HG03469 (cell line): ENCODE results near the gene KLF16.

Experiments
- ATAC-seq: cut with Tn5 transposase; IDR thresholded peaks from one replicate; pipeline ENCODE4 v1.9.1; 2021; ENCODE audit warnings: mild to moderate bottlenecking, moderate library complexity, moderate number of reproducible peaks; ENCODE audit not compliant: unreplicated experiment

KLF16 gene

GRCh38 chr19:1856698-1857603 lies 6.4 kb downstream of the KLF16 start:
- no peak for ATAC-seq

GRCh38 chr19:1856345-1856697 lies 7.1 kb downstream of the KLF16 start:
- no peak for ATAC-seq

DNA sequence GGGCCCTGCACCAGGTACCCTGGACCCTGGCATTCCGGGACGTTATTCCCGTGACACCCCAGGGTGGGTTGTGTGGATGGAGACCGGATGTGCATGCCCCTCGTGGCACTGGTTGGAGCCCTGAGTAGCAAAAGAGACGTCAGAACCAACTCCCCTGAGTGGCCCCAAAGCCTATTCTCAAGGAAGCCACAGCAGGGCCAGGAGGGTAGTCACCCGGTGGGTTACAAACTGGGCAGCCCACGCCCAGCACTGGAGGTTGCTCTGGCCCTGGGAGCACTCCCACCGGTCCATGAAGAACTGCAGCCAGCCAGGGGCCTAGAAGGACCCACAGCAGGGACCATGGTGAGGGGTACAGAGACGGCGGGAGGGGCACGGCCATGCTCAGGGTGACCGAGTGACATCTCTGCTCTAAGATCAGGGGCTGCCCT lies 7.5 kb downstream of the KLF16 start:
- no peak for ATAC-seq

- ATAC-seq: no peak
These were observed 8.1 kb downstream of the KLF16 start for GRCh38 chr19:1855040-1855827.

DNA sequence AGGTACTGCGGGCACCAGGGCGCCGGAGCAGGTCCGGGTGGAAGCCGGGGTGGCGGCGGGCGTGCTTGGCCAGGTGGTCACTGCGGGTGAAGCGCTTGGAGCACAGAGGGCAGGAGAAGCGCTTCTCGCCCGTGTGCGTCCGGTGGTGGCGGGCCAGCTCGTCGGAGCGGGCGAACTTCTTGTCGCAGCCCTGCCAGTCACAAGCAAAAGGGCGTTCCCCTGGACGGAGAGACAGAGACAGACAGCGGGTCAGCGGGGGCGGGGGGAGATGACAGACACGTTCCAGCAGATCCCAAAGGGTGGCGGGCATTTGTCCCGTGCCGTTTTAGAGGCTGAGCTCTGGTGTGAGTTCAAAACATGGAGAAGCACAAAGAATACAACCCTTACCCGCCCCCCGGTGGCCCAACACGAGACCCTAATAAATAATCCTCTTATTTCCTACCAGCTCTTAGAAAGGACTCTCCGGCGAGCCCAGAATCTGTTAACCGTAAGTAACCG lies 8.8 kb downstream of the KLF16 start:
- no peak for ATAC-seq

DNA sequence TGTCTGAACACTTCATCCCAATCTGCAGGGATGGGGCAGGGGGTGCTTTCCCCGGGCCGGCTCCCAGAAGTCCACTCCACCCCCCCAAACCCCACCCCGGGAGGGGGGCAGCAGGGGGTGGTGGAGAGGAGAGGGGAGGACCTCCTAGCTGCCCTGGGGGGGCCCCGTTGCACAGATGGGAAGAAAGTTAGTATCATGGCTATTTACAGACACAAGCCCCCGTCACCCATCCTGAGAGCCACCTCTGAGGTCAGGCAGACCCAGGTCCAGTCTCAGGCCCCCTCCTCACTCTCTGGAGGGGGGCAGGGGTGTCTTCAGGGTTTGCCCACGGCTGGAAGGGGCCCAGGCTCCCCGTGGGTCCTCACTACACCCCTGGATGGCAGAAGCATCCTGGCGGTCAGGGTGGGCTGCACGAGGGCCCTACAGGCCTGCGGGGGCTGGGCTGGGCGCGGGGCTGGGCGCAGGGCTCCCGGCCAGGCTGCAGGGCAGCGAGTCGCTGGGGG lies 9.3 kb downstream of the KLF16 start:
- ATAC-seq: no peak

DNA sequence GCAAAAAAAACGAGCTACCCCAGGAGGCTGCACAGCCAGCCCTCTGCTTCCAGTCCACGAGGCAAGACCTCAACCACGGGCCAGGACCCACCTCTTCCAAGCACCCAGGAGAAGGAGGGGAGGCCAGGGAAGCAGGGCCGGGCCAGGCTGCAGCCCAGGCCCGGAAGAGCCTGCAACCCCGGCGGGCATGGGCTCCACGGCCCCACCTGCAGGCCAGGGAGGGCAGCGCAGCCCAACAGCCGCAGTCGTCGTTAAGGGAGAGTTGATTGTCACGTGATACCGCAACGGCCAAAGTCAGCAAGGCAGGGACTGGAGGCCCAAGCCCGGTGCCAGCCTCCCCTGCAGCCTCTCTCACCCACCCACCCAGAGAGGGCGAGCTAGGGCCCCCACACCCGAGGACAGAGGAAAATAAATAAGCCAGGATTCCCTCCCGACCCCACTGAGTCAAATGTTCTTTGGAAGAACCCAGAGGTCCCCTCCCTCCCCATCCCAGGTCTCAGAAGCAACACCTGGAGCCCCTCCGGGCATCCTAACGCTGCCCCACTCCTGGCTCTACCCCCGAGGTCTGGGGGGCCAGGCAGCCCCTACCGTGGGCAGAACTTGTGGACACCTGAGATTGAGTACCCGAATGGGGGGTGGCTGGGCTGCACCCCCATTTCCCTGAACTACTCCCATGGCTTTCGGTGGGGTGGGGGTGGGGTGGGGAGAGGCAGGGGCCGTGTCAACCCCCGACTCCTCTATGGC lies 9.9 kb downstream of the KLF16 start:
- no peak for ATAC-seq

GRCh38 chr19:1852581-1853128 lies 10.7 kb downstream of the KLF16 start:
- no peak for ATAC-seq

DNA sequence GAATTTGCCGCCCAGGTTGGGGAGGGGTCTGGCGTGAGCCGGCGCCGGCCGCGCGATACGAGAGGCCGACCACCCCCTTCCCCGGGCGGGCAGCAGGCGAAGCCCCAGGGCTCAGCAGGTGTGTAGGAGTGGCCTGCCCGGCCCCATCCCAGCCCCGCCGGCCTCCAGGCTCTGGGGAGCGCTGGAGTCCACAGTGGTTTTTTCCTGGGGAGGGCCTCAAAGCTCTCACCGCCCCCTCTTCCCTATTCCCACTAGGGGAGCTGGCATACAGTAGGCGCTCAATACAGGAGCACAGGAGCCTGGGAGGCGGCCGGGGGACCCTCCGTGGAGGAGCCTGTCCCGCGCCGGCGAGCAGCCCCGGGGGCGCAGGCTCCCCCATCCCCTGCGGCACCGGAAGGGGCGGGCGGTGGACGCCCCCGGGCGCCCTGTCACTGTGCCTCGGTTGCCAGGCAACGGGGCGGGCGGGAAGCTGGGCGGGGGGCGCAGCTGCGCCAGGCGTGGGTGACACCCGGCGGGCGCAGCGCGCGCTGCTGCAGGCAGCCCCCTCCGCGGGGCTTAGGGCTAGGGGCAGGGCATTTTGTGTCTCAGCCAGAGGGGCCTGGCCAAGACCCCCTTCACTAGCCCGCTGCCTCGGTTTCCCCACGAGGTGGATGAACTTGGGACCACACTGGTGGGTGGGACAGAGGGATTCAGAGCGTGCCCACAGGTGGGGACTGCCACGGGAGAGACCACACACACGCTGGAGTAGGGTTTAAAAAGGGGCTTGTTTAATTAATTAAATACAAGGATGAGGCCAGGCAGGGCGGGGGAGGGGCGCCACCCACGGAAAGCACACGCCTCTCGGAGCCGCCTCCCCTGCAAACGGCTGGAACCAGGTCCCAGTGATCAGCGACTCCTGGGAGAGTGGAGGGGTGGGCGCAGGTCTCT lies 11.5 kb downstream of the KLF16 start:
- ATAC-seq: no peak

DNA sequence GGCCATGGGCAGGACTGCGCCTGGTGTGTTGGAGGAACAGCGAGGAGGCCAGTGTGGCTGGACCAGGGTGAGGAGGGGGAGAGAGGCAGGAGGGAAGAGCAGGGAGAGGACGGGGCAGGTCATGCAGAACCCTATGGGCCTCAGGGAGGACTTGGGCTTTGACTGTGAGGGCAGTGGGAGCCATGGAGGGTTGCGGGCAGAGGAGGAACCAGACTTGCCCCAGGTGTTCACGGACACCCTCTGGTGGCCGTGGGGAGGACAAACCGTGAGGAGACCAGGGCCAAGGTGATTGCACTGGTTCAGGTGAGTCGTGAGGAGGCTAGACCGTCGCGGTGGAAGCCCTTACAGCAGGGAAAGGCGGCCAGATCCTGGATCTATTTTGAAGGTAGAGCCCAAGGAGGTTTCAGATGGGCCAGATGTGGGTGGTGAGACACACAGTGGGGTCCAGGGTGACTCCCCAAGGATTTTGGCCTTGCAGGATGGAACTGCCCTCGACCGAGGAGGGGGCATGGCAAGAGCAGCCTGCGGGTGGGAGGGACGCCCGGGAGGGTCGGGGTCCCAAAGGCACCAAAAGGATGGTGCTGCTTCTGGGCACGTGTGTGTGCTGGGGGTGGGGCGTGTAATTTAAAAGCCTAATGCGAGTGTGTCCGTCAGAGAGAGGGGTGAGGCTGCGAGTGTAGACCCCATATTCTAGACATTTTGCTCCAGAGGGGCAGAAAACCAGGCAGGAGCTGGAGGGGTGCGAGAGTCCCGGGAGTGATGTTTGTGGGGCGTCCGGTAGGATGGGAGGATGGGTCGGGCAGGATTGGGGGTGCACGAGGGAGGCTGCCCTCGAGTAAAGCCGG lies 12.3 kb downstream of the KLF16 start:
- ATAC-seq: no peak

GRCh38 chr19:1849886-1850398 lies 13.4 kb downstream of the KLF16 start:
- no peak for ATAC-seq

GRCh38 chr19:1849132-1849474 lies 14.3 kb downstream of the KLF16 start:
- ATAC-seq: no peak

DNA sequence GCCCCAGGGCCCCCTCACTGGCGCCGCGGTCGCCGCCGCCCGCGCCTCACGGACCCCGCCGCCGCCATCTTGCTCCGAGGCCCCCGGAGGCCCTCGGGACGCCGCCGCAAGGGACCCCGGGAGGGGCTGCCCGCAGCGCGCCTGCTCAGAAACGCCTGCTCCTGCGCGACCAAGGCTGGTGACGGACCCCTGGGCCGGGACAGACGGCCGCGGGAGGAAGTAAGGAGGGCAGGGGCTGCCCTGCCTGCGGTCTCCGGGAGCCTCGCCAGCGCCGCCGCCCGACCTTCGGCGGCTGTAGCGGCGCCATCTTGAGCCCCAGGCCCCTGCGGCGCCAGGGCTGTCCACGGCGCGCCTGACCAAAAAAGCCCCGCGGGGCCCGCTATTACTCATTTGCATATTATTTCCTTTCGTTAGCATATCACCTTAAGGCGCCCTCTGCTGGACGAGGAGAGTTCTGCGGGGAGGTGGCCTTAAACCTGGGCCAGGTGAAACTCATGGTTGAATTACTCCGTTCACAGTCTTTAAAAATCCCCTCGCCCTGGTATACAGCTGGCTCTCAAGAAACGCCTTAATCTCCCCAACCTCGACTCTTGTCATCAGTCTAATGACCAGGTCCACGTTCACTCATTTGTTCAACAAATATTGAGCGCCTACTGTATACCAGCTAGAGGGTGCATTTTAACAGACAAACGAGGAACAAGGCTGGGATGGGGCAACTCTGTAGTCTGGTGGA lies 14.8 kb downstream of the KLF16 start, which contains the start of gene REXO1:
TSS of gene REXO1 (minus strand) at position 85 of the 733 bp plus-strand sequence. CDS start 125 bp downstream, outside the sequence.
- peak; percentile 39 for ATAC-seq

- peak; percentile 3 for ATAC-seq
These were observed 15.5 kb downstream of the KLF16 start for GRCh38 chr19:1847684-1848398.

DNA sequence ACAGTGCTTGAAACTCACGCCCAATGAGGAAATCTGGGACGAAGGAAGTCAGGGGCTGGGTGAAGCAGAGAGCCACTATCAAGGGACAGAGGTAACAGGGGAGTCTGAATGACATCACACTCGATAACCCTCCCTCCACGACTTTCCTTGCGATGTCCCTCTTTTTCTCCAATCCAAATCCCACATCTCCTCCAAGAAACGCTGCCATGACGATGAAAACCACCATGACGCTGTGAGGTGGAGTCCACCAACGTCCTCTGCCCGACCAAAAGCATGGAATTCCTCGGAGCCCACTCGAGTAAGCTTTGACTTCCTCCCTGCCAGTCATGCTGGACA lies 16.1 kb downstream of the KLF16 start:
- ATAC-seq: no peak

- ATAC-seq: no peak
These were observed 16.7 kb downstream of the KLF16 start for GRCh38 chr19:1846517-1847204.

DNA sequence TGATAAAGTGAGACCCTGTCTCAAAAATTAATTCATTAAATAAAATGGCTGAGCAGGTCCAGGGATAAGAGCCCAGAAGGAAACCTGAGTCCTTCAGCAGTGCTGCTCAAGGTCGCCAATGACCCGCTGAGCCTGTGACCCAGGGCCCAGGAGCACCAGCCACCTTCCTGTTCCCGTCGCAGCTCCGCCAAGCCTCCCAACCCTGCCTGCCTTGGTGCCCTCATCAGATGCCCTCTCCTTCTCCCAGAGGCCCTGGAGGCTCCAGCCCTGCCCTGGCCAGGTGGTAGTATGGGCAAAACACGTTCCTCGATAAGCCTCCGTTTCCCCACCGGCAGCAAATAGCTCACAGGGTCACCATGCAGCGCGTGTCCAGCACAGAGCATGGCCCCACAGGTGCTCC lies 17.7 kb downstream of the KLF16 start:
- no peak for ATAC-seq
